IMR-90 (cell line): Measurements from ENCODE around the gene IYD. TPM values are rescaled to one million over a fixed set of nuclear protein-coding genes. Genes with fewer than 3 reads are reported as not detected.

Experiments
- ATAC-seq: fragments of 200-7000 bp; cut with Tn5 transposase; 2 replicates; pipeline ENCODE4 v1.9.1; 2020; ENCODE audit warnings: low read depth, mild to moderate bottlenecking, moderate library complexity
- BruUV-seq: library from RNA; stranded (reverse); fragments of 400-500 nt; replicated peaks from 2 replicates; lab custom pipeline; 2021; lab: Mats Ljungman, UMichigan
- CTCF ChIA-PET: fragments of 300-600 bp; formaldehyde crosslinking; extraction: SDS; loops from one replicate; lab custom pipeline; 2021; ENCODE audit warnings: antibody characterized with exemption; lab: Yijun Ruan, JAX
- POLR2A ChIA-PET: fragments of 300-600 bp; sonication (Branson Sonifier 250); formaldehyde crosslinking; loops from one replicate; lab custom pipeline; 2022; ENCODE audit warnings: antibody characterized with exemption; ENCODE audit not compliant: unreplicated experiment; lab: Charles Lee
- DNase-seq: peaks from one replicate; pipeline ENCODE4 v3.0.0; 2013
- H2AFZ ChIP-seq: replicated peaks from 2 replicates; pipeline ENCODE3; 2013; ENCODE audit warnings: low read length, mild to moderate bottlenecking; ENCODE audit not compliant: poor library complexity
- H2AK5ac ChIP-seq: 2 replicates; pipeline ENCODE4 v1.6.1; 2013; ENCODE audit warnings: low read depth, low read length, inconsistent platforms
- H2AK9ac ChIP-seq: replicated peaks from 2 replicates; pipeline ENCODE3; 2013; ENCODE audit warnings: mild to moderate bottlenecking, low read depth, low read length, moderate library complexity; ENCODE audit not compliant: poor library complexity
- H2BK120ac ChIP-seq: 2 replicates; pipeline ENCODE4 v1.6.1; 2013; ENCODE audit warnings: low read depth, low read length, inconsistent platforms
- H2BK15ac ChIP-seq: 3 replicates; pipeline ENCODE4 v1.6.1; 2013; ENCODE audit warnings: low read depth, low read length, inconsistent platforms
- H2BK20ac ChIP-seq: 2 replicates; pipeline ENCODE4 v1.6.1; 2013; ENCODE audit warnings: low read depth, mild to moderate bottlenecking, inconsistent platforms, low read length, moderate library complexity
- H2BK5ac ChIP-seq: 2 replicates; pipeline ENCODE4 v1.6.1; 2013; ENCODE audit warnings: mild to moderate bottlenecking, low read depth, low read length, inconsistent platforms; ENCODE audit not compliant: poor library complexity, severe bottlenecking
- H3K14ac ChIP-seq: replicated peaks from 2 replicates; pipeline ENCODE4 v1.6.1; 2013; ENCODE audit warnings: low read depth, low read length, inconsistent platforms
- H3K18ac ChIP-seq: 2 replicates; pipeline ENCODE4 v1.6.1; 2013; ENCODE audit warnings: low read depth, low read length, control low read depth
- H3K23ac ChIP-seq: 2 replicates; pipeline ENCODE4 v1.6.1; 2013; ENCODE audit warnings: low read depth, low read length, inconsistent platforms
- H3K27ac ChIP-seq: 2 replicates; pipeline ENCODE4 v1.5.1; 2013; ENCODE audit warnings: mild to moderate bottlenecking, control low read depth, low read length; ENCODE audit not compliant: insufficient read depth
- H3K27me3 ChIP-seq: 2 replicates; pipeline ENCODE4 v1.6.1; 2013; ENCODE audit warnings: low read length; ENCODE audit not compliant: control insufficient read depth, insufficient read depth
- H3K36me3 ChIP-seq: 2 replicates; pipeline ENCODE4 v1.6.1; 2013; ENCODE audit warnings: low read length, mixed read lengths; ENCODE audit not compliant: control insufficient read depth, insufficient read depth
- H3K4ac ChIP-seq: 2 replicates; pipeline ENCODE4 v1.6.1; 2013; ENCODE audit warnings: low read depth, low read length, inconsistent platforms
- H3K4me1 ChIP-seq: 2 replicates; pipeline ENCODE4 v1.6.1; 2013; ENCODE audit warnings: low read length, mixed read lengths; ENCODE audit not compliant: control insufficient read depth, insufficient read depth
- H3K4me2 ChIP-seq: 2 replicates; pipeline ENCODE4 v1.6.1; 2013; ENCODE audit warnings: low read depth, mild to moderate bottlenecking, control low read depth, low read length, moderate library complexity
- H3K4me3 ChIP-seq: 2 replicates; pipeline ENCODE4 v1.5.1; 2013; ENCODE audit warnings: low read depth, mild to moderate bottlenecking, control low read depth, low read length, moderate library complexity; ENCODE audit not compliant: insufficient read depth
- H3K56ac ChIP-seq: 2 replicates; pipeline ENCODE4 v1.6.1; 2013; ENCODE audit warnings: low read length, inconsistent platforms; ENCODE audit not compliant: insufficient read depth; ENCODE audit errors: extremely low read depth
- H3K79me1 ChIP-seq, 2 experiments: 2 replicates each; pipeline ENCODE4 v1.6.1; 2013; ENCODE audit warnings: low read length in 2 of 2, inconsistent platforms in 1 of 2, low read depth in 1 of 2
- H3K9ac ChIP-seq: 2 replicates; pipeline ENCODE4 v1.6.1; 2013; ENCODE audit warnings: low read depth, low read length, control low read depth
- H3K9me1 ChIP-seq: 2 replicates; pipeline ENCODE4 v1.6.1; 2013; ENCODE audit warnings: low read length, inconsistent platforms; ENCODE audit not compliant: insufficient read depth
- H3K9me3 ChIP-seq: 2 replicates; pipeline ENCODE4 v1.6.1; 2013; ENCODE audit warnings: low read length; ENCODE audit not compliant: control insufficient read depth, insufficient read depth
- H4K20me1 ChIP-seq: 2 replicates; pipeline ENCODE4 v1.6.1; 2013; ENCODE audit warnings: low read length, inconsistent platforms; ENCODE audit not compliant: insufficient read depth
- H4K5ac ChIP-seq: 2 replicates; pipeline ENCODE4 v1.6.1; 2013; ENCODE audit warnings: mild to moderate bottlenecking, low read depth, low read length, control low read depth
- H4K8ac ChIP-seq, 2 experiments: 2 replicates each; pipeline ENCODE4 v1.6.1; 2013; ENCODE audit warnings: low read depth in 2 of 2, low read length in 2 of 2, control low read depth in 1 of 2, inconsistent platforms in 1 of 2
- H4K91ac ChIP-seq: 2 replicates; pipeline ENCODE4 v1.6.1; 2013; ENCODE audit warnings: low read depth, low read length, inconsistent platforms; ENCODE audit not compliant: insufficient read depth
- BHLHE40 ChIP-seq: fragments of 150-350 bp; IDR thresholded peaks from 2 replicates; pipeline ENCODE4 v1.6.1; 2016; ENCODE audit warnings: mild to moderate bottlenecking, low read depth, low read length
- CEBPB ChIP-seq: IDR thresholded peaks from 2 replicates; pipeline ENCODE4 v1.6.1; 2012; ENCODE audit warnings: low read depth, low read length, improper control_type of control experiment
- CHD1 ChIP-seq: IDR thresholded peaks from 2 replicates; pipeline ENCODE4 v1.6.1; 2012; ENCODE audit warnings: low read depth, low read length, improper control_type of control experiment
- FOS ChIP-seq: fragments of 150-350 bp; IDR thresholded peaks from 2 replicates; pipeline ENCODE4 v1.6.1; 2016; ENCODE audit warnings: low read depth, low read length
- MAFK ChIP-seq: IDR thresholded peaks from 2 replicates; pipeline ENCODE4 v1.6.1; 2012; ENCODE audit warnings: low read depth, low read length, improper control_type of control experiment
- MAZ ChIP-seq: IDR thresholded peaks from 2 replicates; pipeline ENCODE4 v1.6.1; 2012; ENCODE audit warnings: low read depth, mild to moderate bottlenecking, low read length, improper control_type of control experiment, moderate library complexity, borderline replicate concordance
- MXI1 ChIP-seq: IDR thresholded peaks from 2 replicates; pipeline ENCODE4 v1.6.1; 2012; ENCODE audit warnings: low read depth, mild to moderate bottlenecking, low read length, moderate library complexity, borderline replicate concordance
- NFE2L2 ChIP-seq: fragments of 150-350 bp; IDR thresholded peaks from 2 replicates; pipeline ENCODE4 v1.6.1; 2016; ENCODE audit warnings: low read depth, mild to moderate bottlenecking, low read length
- POLR2A ChIP-seq: IDR thresholded peaks from 2 replicates; pipeline ENCODE4 v1.6.1; 2012; ENCODE audit warnings: mild to moderate bottlenecking, low read depth, low read length
- RAD21 ChIP-seq: IDR thresholded peaks from 2 replicates; pipeline ENCODE4 v1.6.1; 2012; ENCODE audit warnings: low read length, improper control_type of control experiment
- RCOR1 ChIP-seq: IDR thresholded peaks from 2 replicates; pipeline ENCODE4 v1.6.1; 2012; ENCODE audit warnings: mild to moderate bottlenecking, low read length, improper control_type of control experiment; ENCODE audit not compliant: insufficient replicate concordance
- RFX5 ChIP-seq: IDR thresholded peaks from 2 replicates; pipeline ENCODE4 v1.8.0; 2012; ENCODE audit warnings: low read depth, mild to moderate bottlenecking, low read length, moderate library complexity
- SMC3 ChIP-seq: fragments of 150-350 bp; IDR thresholded peaks from 2 replicates; pipeline ENCODE4 v1.6.1; 2016; ENCODE audit warnings: low read depth, mild to moderate bottlenecking, antibody characterized with exemption, low read length, moderate library complexity
- WGBS, 2 experiments: methylation state at CpG; one replicate each; pipeline versions ENCODE4 v1.1.5 to v1.1.7; 2013; ENCODE audit warnings: missing lambda C conversion rate in 2 of 2; ENCODE audit not compliant: insufficient read length in 1 of 2; ENCODE audit errors: extremely low coverage in 2 of 2; 5-methylcytosine and 5-hydroxymethylcytosine counted together
- dilution Hi-C: fragments of 300-500 bp; cut with HindIII; formaldehyde crosslinking; loops from one replicate; pipeline ENCODE4 v1.14.3; 2018; ENCODE audit warnings: low sequenced_read_pairs; ENCODE audit not compliant: unreplicated experiment
- in situ Hi-C: fragments of 300-500 bp; cut with MboI; formaldehyde crosslinking; loops from 3 replicates; pipeline ENCODE4 v1.14.3; 2019; ENCODE audit warnings: low sequenced_read_pairs, inconsistent platforms, mixed read lengths
- intact Hi-C: fragments of 100-400 bp; cut with micrococcal nuclease; formaldehyde crosslinking; loops from 2 replicates; pipeline ENCODE4 v1.10.0; 2022
- polyA plus RNA-seq, 3 experiments: library from polyadenylated mRNA; depleted of rRNA; stranded (reverse); fragments of >200 nt; gene quantifications; 2 replicates each; pipeline ENCODE4 v1.2.3, GENCODE V29; 2012; ENCODE audit warnings: low replicate concordance in 1 of 3
- total RNA-seq: library from RNA; depleted of rRNA; stranded (reverse); fragments of >200 nt; gene quantifications from 2 replicates; pipeline ENCODE4 v1.2.3, GENCODE V29; 2012
- TF ChIP-seq, protein P1 (sequence below): fragments of 150-350 bp; IDR thresholded peaks from 2 replicates; pipeline ENCODE4 v1.6.1; 2017; ENCODE audit warnings: mild to moderate bottlenecking, antibody characterized with exemption, low read length, low read depth
- TF ChIP-seq, protein P2 (sequence below): fragments of 150-350 bp; IDR thresholded peaks from 2 replicates; pipeline ENCODE4 v1.6.1; 2016; ENCODE audit warnings: low read depth, mild to moderate bottlenecking, low read length, moderate library complexity, borderline replicate concordance
- TF ChIP-seq, protein P3 (sequence below): conservative IDR thresholded peaks from 2 replicates; pipeline ENCODE4 v1.5.1; 2012; ENCODE audit warnings: mild to moderate bottlenecking, low read depth, low read length, improper control_type of control experiment

The IYD gene
- total and polyA plus RNA-seq, 2 of the 4 experiments (the other 2 are of a cell fraction): not detected

DNA sequence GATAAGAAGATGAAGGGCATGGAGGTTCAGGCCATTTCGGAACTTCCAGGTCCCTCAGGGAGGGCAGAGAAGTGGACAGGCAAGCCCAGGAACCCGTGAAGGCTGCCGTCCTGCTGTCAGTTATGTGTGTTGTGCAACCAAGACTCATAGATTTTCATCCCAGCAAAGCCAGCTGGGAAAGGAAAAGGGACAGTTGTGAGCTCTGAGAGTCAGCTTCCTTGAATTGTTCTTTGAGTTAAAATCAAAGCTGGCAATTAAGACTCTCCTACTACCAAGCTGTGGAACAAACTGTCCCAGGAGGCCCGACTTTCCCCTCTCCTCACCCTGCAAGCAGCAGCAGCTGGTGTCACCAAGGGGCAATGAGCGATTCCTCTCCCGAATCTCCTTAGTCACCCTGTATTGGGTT lies 46.3 kb upstream of the IYD start:
- ATAC-seq (no peak), DNase-seq (no peak)
- no peak overlapping the region for H4K91ac ChIP-seq
- no peak overlapping the region for H3K27ac ChIP-seq
- no peak overlapping the region for H2BK5ac ChIP-seq
- CTCF ChIA-PET: no interaction called here
- no peaks in the 10 kb centered on the region for H3K9me1 ChIP-seq
- no peaks in the 10 kb centered on the region; the same call in 1 of the 2 replicates for H3K4me1 ChIP-seq
- H2BK120ac ChIP-seq: no peak overlapping the region
- no peak overlapping the region for H3K4me3 ChIP-seq
- no peak overlapping the region for H3K14ac ChIP-seq
- dilution Hi-C loops: no loop called here
- H3K9me3 ChIP-seq: no peaks in the 10 kb centered on the region
- no peak overlapping the region for H2BK20ac ChIP-seq
- H4K20me1 ChIP-seq: no peaks in the 10 kb centered on the region
- no TSS peak for BruUV-seq
- peaks cover 10% of the 10 kb centered on the region for H3K27me3 ChIP-seq
- no peak overlapping the region for H2AK5ac ChIP-seq
- no peak overlapping the region for H2AK9ac ChIP-seq
- no peak for TF ChIP-seq MXI1
- TF ChIP-seq, protein P1, sequence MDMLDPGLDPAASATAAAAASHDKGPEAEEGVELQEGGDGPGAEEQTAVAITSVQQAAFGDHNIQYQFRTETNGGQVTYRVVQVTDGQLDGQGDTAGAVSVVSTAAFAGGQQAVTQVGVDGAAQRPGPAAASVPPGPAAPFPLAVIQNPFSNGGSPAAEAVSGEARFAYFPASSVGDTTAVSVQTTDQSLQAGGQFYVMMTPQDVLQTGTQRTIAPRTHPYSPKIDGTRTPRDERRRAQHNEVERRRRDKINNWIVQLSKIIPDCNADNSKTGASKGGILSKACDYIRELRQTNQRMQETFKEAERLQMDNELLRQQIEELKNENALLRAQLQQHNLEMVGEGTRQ: no peak
- no peak for TF ChIP-seq BHLHE40
- TF ChIP-seq CHD1: no peak
- TF ChIP-seq SMC3: no peak
- no peak for TF ChIP-seq FOS
- TF ChIP-seq RCOR1: no peak
- TF ChIP-seq RAD21: no peak
- no peak for TF ChIP-seq MAZ
- TF ChIP-seq, protein P2, sequence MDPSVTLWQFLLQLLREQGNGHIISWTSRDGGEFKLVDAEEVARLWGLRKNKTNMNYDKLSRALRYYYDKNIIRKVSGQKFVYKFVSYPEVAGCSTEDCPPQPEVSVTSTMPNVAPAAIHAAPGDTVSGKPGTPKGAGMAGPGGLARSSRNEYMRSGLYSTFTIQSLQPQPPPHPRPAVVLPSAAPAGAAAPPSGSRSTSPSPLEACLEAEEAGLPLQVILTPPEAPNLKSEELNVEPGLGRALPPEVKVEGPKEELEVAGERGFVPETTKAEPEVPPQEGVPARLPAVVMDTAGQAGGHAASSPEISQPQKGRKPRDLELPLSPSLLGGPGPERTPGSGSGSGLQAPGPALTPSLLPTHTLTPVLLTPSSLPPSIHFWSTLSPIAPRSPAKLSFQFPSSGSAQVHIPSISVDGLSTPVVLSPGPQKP: no peak
- no peak for TF ChIP-seq MAFK
- TF ChIP-seq, protein P3, sequence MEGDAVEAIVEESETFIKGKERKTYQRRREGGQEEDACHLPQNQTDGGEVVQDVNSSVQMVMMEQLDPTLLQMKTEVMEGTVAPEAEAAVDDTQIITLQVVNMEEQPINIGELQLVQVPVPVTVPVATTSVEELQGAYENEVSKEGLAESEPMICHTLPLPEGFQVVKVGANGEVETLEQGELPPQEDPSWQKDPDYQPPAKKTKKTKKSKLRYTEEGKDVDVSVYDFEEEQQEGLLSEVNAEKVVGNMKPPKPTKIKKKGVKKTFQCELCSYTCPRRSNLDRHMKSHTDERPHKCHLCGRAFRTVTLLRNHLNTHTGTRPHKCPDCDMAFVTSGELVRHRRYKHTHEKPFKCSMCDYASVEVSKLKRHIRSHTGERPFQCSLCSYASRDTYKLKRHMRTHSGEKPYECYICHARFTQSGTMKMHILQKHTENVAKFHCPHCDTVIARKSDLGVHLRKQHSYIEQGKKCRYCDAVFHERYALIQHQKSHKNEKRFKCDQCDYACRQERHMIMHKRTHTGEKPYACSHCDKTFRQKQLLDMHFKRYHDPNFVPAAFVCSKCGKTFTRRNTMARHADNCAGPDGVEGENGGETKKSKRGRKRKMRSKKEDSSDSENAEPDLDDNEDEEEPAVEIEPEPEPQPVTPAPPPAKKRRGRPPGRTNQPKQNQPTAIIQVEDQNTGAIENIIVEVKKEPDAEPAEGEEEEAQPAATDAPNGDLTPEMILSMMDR: no peak
- no peak for TF ChIP-seq POLR2A
- TF ChIP-seq CEBPB: no peak
- no peak for TF ChIP-seq RFX5
- TF ChIP-seq NFE2L2: no peak
- no peak overlapping the region for H3K23ac ChIP-seq
- no peaks in the 10 kb centered on the region for H3K36me3 ChIP-seq
- H4K8ac ChIP-seq: no peak overlapping the region
- H2BK15ac ChIP-seq: no peak overlapping the region
- no peak overlapping the region for H3K56ac ChIP-seq
- no peak overlapping the region for H3K9ac ChIP-seq
- intact Hi-C loops: no loop called here
- H2AFZ ChIP-seq: no peak overlapping the region
- no peak overlapping the region for H3K4ac ChIP-seq
- in situ Hi-C loops: no loop called here
- H3K18ac ChIP-seq: no peak overlapping the region
- no peak overlapping the region for H4K5ac ChIP-seq
- POLR2A ChIA-PET: no interaction called here
- H3K79me1 ChIP-seq: no peaks in the 10 kb centered on the region
- no peak overlapping the region for H3K4me2 ChIP-seq
- WGBS, 2 experiments: no CpG with 5 or more reads among the region's 6 CpGs
